Memory B cell (primary cell): Measurements from ENCODE around the gene GOLGA3.

ENCODE experiments used
- ATAC-seq: fragments of 150-1000 bp; cut with Tn5 transposase; 2 replicates; pipeline ENCODE4 v1.10.0; 2021; ENCODE audit warnings: low read depth, mild to moderate bottlenecking, moderate library complexity
- DNase-seq, 2 donors: peaks; one replicate each; pipeline ENCODE4 v3.0.0; 2022; ENCODE audit warnings: low spot score in 2 of 2
- H3K27ac Mint-ChIP-seq: one replicate; pipeline ENCODE4 v1.8.0; 2022; ENCODE audit warnings: mild to moderate bottlenecking, moderate library complexity, mixed read lengths
- H3K27me3 Mint-ChIP-seq: one replicate; pipeline ENCODE4 v1.8.0; 2022; ENCODE audit warnings: mixed read lengths
- H3K36me3 Mint-ChIP-seq: one replicate; pipeline ENCODE4 v1.8.0; 2022; ENCODE audit warnings: mild to moderate bottlenecking, mixed read lengths
- H3K4me1 Mint-ChIP-seq: one replicate; pipeline ENCODE4 v1.8.0; 2022; ENCODE audit warnings: mixed read lengths
- H3K4me3 Mint-ChIP-seq: one replicate; pipeline ENCODE4 v1.8.0; 2022; ENCODE audit warnings: mild to moderate bottlenecking, moderate library complexity, mixed read lengths
- H3K9me3 Mint-ChIP-seq: one replicate; pipeline ENCODE4 v1.8.0; 2022; ENCODE audit warnings: mixed read lengths

GOLGA3 gene

DNA sequence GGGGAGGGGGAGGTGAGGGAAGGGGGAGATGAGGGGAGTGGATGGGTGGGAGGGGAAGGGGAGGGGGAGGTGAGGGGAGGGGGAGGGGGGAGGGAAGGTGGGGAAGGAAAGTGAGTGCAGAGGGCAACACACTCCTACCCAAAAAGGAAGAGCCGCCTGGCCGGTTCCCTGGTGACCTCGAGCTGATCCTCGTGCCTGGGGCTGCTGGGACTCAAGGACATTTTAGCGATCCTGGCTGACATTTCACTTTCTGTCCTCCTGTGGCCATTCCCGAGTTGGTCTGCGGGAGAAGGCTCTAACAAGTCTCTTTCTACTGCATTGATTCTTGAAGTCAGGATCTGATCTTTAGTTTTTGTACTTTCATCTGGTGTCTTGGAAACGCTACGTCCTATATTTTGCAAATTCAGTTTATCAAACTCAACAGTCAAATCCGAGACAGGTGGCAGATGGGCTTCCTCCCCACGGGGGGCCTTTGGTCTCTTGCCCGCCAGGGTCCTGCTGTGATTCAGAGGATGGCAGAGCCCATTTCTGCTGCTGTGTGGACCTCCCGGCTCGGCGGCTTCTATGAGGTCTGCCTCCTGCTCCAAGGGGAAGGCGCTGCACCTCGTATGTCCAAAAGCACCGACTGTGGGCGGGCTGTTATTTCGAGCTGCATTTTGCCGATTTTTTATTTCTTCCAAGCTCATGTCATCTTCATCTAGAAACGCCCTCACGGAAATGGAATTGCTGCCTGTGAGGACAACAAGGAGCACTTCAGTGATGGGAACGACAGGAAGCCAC is 98.9 kb downstream of the GOLGA3 start:
- Mint-ChIP-seq H3K4me3 (no peak overlapping the region), H3K4me1 (no peaks in the 10 kb centered on the region), H3K9me3 (no peaks in the 10 kb centered on the region), H3K27ac (peak overlapping the region; percentile 14), H3K36me3 (peaks cover 37% of the 10 kb centered on the region), H3K27me3 (no peaks in the 10 kb centered on the region)
- ATAC-seq (no peak), DNase-seq (no peak)

GRCh38 chr12:132728502-132728901 is 100.2 kb downstream of the GOLGA3 start:
- no peak for DNase-seq
- Mint-ChIP-seq H3K36me3 (peaks cover 36% of the 10 kb centered on the region), H3K27me3 (no peaks in the 10 kb centered on the region), H3K4me1 (peaks cover 2% of the 10 kb centered on the region), H3K9me3 (no peaks in the 10 kb centered on the region), H3K4me3 (no peak overlapping the region), H3K27ac (no peak overlapping the region)
- ATAC-seq = no peak

DNA sequence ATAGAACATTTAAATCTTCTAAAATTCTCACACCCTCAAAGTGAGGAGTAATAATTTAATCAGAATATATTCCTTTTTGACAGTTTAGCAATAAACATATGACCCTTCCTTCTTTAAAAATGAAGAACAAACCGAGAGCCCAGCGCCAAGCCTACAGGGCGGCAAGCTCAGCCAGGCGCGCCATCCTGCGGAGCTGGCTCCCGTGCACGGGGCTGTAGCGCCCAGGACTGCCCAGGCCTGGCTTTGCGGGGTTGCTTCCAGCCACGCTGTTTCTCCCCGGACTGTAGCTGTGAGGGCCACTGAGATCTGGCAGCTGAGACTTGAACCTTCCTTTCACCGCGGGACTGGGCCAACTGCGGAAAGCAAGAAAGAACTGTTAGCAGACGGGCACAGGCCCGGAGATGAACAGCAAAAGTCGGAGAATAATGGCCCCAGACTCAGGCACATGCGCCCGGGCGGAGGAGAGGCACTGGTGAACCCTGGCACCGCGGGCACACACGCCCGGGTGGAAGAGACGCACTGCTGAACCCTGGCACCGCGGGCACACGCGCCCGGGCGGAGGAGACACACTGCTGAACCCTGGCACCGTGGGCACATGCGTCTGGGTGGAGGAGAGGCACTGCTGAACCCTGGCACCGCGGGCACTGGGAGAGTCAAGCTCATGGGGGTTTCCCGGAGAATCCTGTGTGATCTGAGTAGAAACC is 101.4 kb downstream of the GOLGA3 start:
- H3K27me3 Mint-ChIP-seq = no peaks in the 10 kb centered on the region
- DNase-seq = no peak
- peaks cover 2% of the 10 kb centered on the region for H3K4me1 Mint-ChIP-seq
- no peak overlapping the region for H3K4me3 Mint-ChIP-seq
- no peak for ATAC-seq
- no peak overlapping the region for H3K27ac Mint-ChIP-seq
- peaks cover 25% of the 10 kb centered on the region for H3K36me3 Mint-ChIP-seq
- H3K9me3 Mint-ChIP-seq = no peaks in the 10 kb centered on the region

GRCh38 chr12:132726386-132726785 is 102.3 kb downstream of the GOLGA3 start:
- no peak for ATAC-seq
- H3K36me3 Mint-ChIP-seq = peaks cover 20% of the 10 kb centered on the region

DNA sequence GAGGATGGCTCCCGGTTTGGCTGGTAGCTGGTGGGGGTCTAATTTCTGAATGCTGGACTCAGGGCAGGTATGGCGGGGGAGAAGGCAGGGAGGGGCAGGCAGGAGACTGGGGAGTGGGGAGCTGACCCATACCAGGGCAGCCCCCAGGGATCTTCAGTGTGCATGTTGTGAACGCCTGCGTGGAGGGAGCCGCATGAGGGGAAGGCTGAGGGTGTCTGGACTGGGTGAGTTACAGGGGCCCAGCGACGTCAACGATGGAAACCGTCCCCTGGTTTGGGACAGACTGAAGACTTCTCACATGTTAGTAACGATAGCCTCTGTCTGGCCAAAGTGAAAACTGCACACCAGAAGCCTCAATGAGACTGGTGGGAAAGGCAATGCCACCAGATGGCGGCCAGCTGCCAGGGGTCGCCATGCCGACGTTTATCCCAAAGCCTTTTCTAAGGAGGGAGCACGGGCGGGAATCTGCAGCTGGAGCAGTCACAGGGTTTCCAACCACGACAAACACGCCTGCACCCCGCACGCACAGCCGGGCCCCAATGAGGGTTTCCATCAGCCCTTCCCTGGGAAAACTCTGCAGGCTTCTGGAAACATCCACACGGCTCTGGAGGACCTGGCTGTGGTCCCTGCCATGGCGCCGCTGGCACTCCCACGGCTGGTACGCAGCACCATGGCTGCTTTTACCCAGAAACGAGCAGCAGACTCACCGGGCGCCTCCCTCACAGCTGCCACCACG is 104.0 kb downstream of the GOLGA3 start:
- no peak for ATAC-seq
- DNase-seq = no peak
- Mint-ChIP-seq H3K4me1 (peaks cover 2% of the 10 kb centered on the region), H3K27ac (no peak overlapping the region), H3K4me3 (no peak overlapping the region), H3K36me3 (peaks cover 17% of the 10 kb centered on the region), H3K9me3 (no peaks in the 10 kb centered on the region), H3K27me3 (no peaks in the 10 kb centered on the region)

More at GRCh38 chr12:132726386-132726785, 102.3 kb downstream of the GOLGA3 start:
- Mint-ChIP-seq H3K27me3 (no peaks in the 10 kb centered on the region), H3K9me3 (no peaks in the 10 kb centered on the region), H3K4me3 (no peak overlapping the region), H3K27ac (no peak overlapping the region), H3K4me1 (peaks cover 2% of the 10 kb centered on the region)
- DNase-seq = no peak

DNA sequence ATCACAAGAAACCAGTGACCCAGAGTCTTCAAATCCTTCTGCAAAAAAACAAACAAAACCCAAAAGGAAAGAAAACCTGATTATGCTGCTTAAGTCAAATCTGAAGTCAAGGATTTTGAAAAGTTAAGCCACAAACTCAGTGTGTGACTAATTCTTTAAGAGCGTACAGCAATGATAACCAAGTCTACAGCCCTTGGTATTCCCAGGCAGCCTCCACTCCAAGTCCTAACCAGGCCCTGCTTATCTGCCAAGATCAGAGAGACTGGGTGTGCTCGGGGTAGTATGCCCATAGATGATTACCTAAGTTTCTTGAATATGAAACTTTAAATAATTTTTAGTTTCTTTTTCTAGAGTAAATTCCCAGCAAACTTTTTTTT is 104.9 kb downstream of the GOLGA3 start:
- Mint-ChIP-seq H3K9me3 (no peaks in the 10 kb centered on the region), H3K4me1 (peaks cover 2% of the 10 kb centered on the region)
- ATAC-seq = no peak

DNA sequence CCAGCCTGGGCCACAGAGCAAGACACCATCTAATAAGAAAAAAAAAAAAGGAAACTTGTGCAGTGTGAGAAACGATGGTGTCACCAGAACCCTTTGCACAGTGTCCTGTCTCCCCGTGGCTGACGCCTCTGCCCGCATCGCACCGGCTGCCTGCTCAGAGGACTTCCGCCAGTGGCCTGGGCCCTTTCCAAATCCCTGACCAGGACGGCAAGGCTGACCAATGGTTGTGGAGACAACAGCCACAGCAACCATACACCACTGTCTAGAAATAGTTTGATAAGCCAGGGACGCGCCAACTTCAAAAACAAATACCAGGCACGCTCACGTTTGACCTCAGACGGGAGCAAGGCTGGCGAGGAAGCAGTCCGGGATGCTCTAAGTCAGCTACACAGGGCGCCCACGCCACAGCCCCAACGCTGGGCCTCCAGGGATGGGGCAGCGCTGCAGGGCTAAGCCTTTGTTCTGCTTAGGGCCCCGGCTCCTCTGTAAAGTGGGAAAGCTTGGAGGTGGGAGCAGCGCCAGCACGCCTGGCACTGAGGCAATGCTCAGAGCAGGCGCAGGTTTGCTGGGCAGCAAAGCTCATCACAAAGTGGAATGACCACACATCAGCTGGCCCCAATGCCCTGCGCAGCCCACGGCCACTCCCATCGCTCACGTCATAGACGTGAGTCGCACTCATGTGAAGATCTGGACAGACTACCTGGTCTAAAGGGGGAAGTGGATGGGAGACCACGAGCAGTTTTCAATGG is 105.5 kb downstream of the GOLGA3 start:
- ATAC-seq (no peak), DNase-seq (no peak)
- H3K4me1 Mint-ChIP-seq = peaks cover 2% of the 10 kb centered on the region
- no peaks in the 10 kb centered on the region for H3K27me3 Mint-ChIP-seq
- H3K27ac Mint-ChIP-seq = no peak overlapping the region
- H3K4me3 Mint-ChIP-seq = no peak overlapping the region
- peaks cover 21% of the 10 kb centered on the region for H3K36me3 Mint-ChIP-seq
- no peaks in the 10 kb centered on the region for H3K9me3 Mint-ChIP-seq

More for the DNA sequence above, 104.9 kb downstream of the GOLGA3 start:
- Mint-ChIP-seq H3K27ac (no peak overlapping the region), H3K36me3 (peaks cover 19% of the 10 kb centered on the region), H3K27me3 (no peaks in the 10 kb centered on the region), H3K4me3 (no peak overlapping the region)
- DNase-seq = no peak

- peaks cover 24% of the 10 kb centered on the region for H3K36me3 Mint-ChIP-seq
- H3K9me3 Mint-ChIP-seq = no peaks in the 10 kb centered on the region
- no peak overlapping the region for H3K4me3 Mint-ChIP-seq
- H3K27ac Mint-ChIP-seq = no peak overlapping the region
- no peak for DNase-seq
- H3K4me1 Mint-ChIP-seq = peaks cover 2% of the 10 kb centered on the region
- no peaks in the 10 kb centered on the region for H3K27me3 Mint-ChIP-seq
- no peak for ATAC-seq
Observed at GRCh38 chr12:132720606-132721345, 107.9 kb downstream of the GOLGA3 start.

- no peak for ATAC-seq
- Mint-ChIP-seq H3K27ac (no peak overlapping the region), H3K4me3 (no peak overlapping the region), H3K27me3 (no peaks in the 10 kb centered on the region), H3K4me1 (peaks cover 2% of the 10 kb centered on the region), H3K36me3 (peaks cover 24% of the 10 kb centered on the region), H3K9me3 (no peaks in the 10 kb centered on the region)
- DNase-seq = no peak
Observed at GRCh38 chr12:132719954-132720324, 108.7 kb downstream of the GOLGA3 start.

DNA sequence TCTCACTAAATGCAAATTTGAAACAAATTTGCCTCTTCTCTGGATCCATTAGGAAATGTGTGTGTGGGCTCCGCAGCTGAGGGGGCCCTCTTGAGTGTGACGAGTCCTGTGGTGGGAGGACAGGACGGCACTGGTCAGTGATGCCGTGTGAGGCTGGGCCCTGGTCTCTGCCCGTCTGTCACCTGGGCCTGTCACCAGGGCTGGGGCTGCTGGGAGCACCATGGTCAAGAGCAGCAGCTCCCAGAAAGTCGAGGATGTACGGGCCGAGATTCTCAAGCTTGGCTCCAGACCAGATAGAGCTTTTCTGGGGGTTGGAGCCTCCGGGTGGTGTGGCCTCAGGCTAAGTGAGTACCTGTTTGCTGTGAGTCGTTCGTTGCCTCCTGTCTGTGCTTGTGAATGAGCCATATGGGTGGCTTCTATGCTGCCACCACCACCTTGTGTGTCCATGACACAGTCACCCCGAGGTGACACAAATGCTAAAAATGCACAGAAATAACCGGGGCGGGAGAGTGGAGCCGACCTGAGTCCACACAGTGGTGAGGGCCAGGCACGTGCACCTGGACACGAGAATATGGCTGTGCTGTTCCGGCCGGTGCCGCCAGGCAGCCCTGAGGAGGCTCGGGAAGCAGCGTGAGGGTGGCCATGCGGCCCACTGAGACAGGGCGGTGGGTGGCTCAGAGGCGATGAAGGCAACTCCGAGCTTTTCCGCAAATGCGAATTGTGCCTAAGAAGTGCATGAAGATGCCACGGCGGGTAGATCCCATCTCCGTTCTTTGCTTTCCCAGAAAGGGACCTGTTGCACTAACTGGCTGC is 109.3 kb downstream of the GOLGA3 start:
- Mint-ChIP-seq H3K36me3 (peaks cover 23% of the 10 kb centered on the region), H3K4me3 (no peak overlapping the region), H3K9me3 (no peaks in the 10 kb centered on the region), H3K4me1 (peaks cover 4% of the 10 kb centered on the region), H3K27me3 (no peaks in the 10 kb centered on the region), H3K27ac (no peak overlapping the region)
- no peak for ATAC-seq
- DNase-seq = no peak
